K562 (cell line): ENCODE results near the gene HIF1A. TPM values are rescaled to one million over a fixed set of nuclear protein-coding genes. Genes with fewer than 3 reads are reported as not detected.

ENCODE experiments used
- ATF1 ChIP-seq, 2 experiments: fragments of 450-650 bp in 1 of 2; IDR thresholded peaks; 2 replicates each; pipeline ENCODE4 v1.6.1; 2016; ENCODE audit warnings: missing compliant biosample characterization in 1 of 2, missing genetic modification characterization in 1 of 2
- CHCHD3 ChIP-seq: fragments of 250-450 bp; sonication (Bioruptor Pico); IDR thresholded peaks from 2 replicates; pipeline ENCODE4 v2.1.2; 2022; ENCODE audit warnings: mild to moderate bottlenecking
- CREB1 ChIP-seq, 2 experiments: sonication (generic) in 1 of 2; formaldehyde crosslinking in 1 of 2; IDR thresholded peaks; 2 replicates each; pipeline versions ENCODE4 v1.6.1 to v1.8.0; 2012 to 2022; ENCODE audit warnings: inconsistent platforms in 1 of 2, mild to moderate bottlenecking in 1 of 2, missing genetic modification reagents in 1 of 2, moderate library complexity in 1 of 2
- FOXP1 ChIP-seq: sonication (generic); formaldehyde crosslinking; IDR thresholded peaks from 2 replicates; pipeline ENCODE4 v1.8.0; 2022; ENCODE audit warnings: mild to moderate bottlenecking, missing genetic modification reagents
- HDAC1 ChIP-seq, 2 experiments: fragments of 450-650 bp; IDR thresholded peaks; 2 replicates each; pipeline ENCODE4 v1.6.1; 2016 to 2017; ENCODE audit warnings: inconsistent platforms in 1 of 2, mild to moderate bottlenecking in 1 of 2, moderate library complexity in 1 of 2
- NCOR1 ChIP-seq: fragments of 450-650 bp; IDR thresholded peaks from 2 replicates; pipeline ENCODE4 v1.6.1; 2016; ENCODE audit warnings: mild to moderate bottlenecking, moderate library complexity
- NR4A1 ChIP-seq, 2 experiments: fragments of 250-450 bp in 1 of 2; fragments of 450-650 bp in 1 of 2; sonication (Bioruptor Pico) in 1 of 2; IDR thresholded peaks; 2 replicates each; pipeline versions ENCODE4 v1.4.0 to v1.6.1; 2016 to 2020; ENCODE audit warnings: mild to moderate bottlenecking in 2 of 2, missing compliant biosample characterization in 1 of 2, missing genetic modification characterization in 1 of 2, moderate library complexity in 1 of 2
- RAD51 ChIP-seq: fragments of 450-650 bp; IDR thresholded peaks from 2 replicates; pipeline ENCODE4 v1.7.1; 2016; ENCODE audit warnings: low read depth, mild to moderate bottlenecking, borderline replicate concordance
- SOX6 ChIP-seq: fragments of 450-650 bp; IDR thresholded peaks from 2 replicates; pipeline ENCODE4 v1.6.1; 2014; ENCODE audit warnings: mild to moderate bottlenecking
- SREBF1 ChIP-seq: fragments of 150-350 bp; IDR thresholded peaks from 2 replicates; pipeline ENCODE4 v1.6.1; 2014; ENCODE audit warnings: antibody characterized with exemption, low read depth, low read length, borderline replicate concordance
- SRSF9 ChIP-seq: fragments of 200-400 bp; formaldehyde crosslinking; IDR thresholded peaks from 2 replicates; pipeline ENCODE4 v1.6.1; 2017; ENCODE audit warnings: low read depth, low read length, borderline replicate concordance
- TFE3 ChIP-seq: fragments of 450-650 bp; formaldehyde crosslinking; IDR thresholded peaks from 2 replicates; pipeline ENCODE4 v1.4.0; 2020; ENCODE audit warnings: mild to moderate bottlenecking, mixed read lengths
- TOE1 ChIP-seq, 2 experiments: fragments of 450-650 bp in 1 of 2; sonication (generic) in 1 of 2; formaldehyde crosslinking in 1 of 2; IDR thresholded peaks; 2 replicates each; pipeline versions ENCODE4 v1.7.1 to v1.8.0; 2016 to 2022; ENCODE audit warnings: borderline replicate concordance in 2 of 2, mild to moderate bottlenecking in 2 of 2, antibody characterized with exemption in 1 of 2, inconsistent platforms in 1 of 2, low read depth in 1 of 2, missing genetic modification reagents in 1 of 2, moderate library complexity in 1 of 2
- ZNF512 ChIP-seq: IDR thresholded peaks from 2 replicates; pipeline ENCODE4 v1.6.1; 2016; ENCODE audit warnings: missing genetic modification characterization, missing compliant biosample characterization
- ZNF766 ChIP-seq: fragments of 200-800 bp; sonication (Bioruptor generic); conservative IDR thresholded peaks from 2 replicates; pipeline ENCODE4 v1.6.1; 2016; ENCODE audit warnings: missing genetic modification characterization, missing compliant biosample characterization
- polyA plus RNA-seq, 8 experiments: library from polyadenylated mRNA; depleted of rRNA in 4 of 8; stranded (reverse) in 5 of 8; unstranded in 3 of 8; fragments of >200 nt; fragmentation: Nextera tagmentation in 2 of 8; fragmentation: Illumina TruSeq in 1 of 8; extraction: Ambion mirVana in 2 of 8; extraction: Trizol in 1 of 8; gene quantifications; 2 replicates each; pipeline versions ENCODE4 v1.2.1 to v1.2.3, GENCODE V29; 2011 to 2014; ENCODE audit warnings: inconsistent platforms in 1 of 8, missing spikeins in 1 of 8
- total RNA-seq, 7 experiments: library from RNA; depleted of rRNA in 6 of 7; stranded (reverse); fragments of >200 nt in 6 of 7; fragmentation: Illumina TruSeq in 2 of 7; extraction: Trizol in 2 of 7; gene quantifications; 2 replicates each; pipeline versions ENCODE4 v1.2.1 to v1.2.3, GENCODE V29; 2011 to 2021; ENCODE audit warnings: low replicate concordance in 1 of 7
- TF ChIP-seq, protein P1 (sequence below), 2 experiments: IDR thresholded peaks; 2 replicates each; pipeline ENCODE4 v1.6.1; 2011; ENCODE audit warnings: borderline replicate concordance in 1 of 2, control low read depth in 1 of 2, low read depth in 1 of 2, low read length in 1 of 2, mild to moderate bottlenecking in 1 of 2, mixed read lengths in 1 of 2, moderate library complexity in 1 of 2; ENCODE audit not compliant: insufficient read depth in 1 of 2, insufficient read length in 1 of 2, poor library complexity in 1 of 2, severe bottlenecking in 1 of 2; ENCODE audit errors: extremely low read depth in 1 of 2

HIF1A gene
- total and polyA plus RNA-seq, 9 of the 15 experiments (the other 6 are each of a cell fraction or from before 2014, with no cell fraction given), result 5.9 to 35.3 (median 24.2) TPM

DNA sequence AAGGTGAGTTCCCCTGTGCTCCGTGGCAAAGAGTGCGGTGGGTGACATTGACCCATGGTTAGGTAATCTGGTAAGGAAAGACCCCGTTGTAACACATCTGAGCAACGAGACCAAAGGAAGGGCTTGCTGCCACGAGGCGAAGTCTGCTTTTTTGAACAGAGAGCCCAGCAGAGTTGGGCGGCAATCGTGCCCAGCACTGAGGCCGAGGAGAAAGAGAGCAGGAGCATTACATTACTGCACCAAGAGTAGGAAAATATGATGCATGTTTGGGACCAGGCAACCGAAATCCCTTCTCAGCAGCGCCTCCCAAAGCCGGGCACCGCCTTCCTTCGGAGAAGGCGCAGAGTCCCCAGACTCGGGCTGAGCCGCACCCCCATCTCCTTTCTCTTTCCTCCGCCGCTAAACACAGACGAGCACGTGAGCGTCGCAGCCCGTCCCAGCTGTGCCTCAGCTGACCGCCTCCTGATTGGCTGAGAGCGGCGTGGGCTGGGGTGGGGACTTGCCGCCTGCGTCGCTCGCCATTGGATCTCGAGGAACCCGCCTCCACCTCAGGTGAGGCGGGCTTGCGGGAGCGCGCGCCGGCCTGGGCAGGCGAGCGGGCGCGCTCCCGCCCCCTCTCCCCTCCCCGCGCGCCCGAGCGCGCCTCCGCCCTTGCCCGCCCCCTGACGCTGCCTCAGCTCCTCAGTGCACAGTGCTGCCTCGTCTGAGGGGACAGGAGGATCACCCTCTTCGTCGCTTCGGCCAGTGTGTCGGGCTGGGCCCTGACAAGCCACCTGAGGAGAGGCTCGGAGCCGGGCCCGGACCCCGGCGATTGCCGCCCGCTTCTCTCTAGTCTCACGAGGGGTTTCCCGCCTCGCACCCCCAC lies at the start of gene HIF1A (continued):
- TF ChIP-seq ZNF512 (tag) (no peak), ATF1 (CRISPR knock-in tag; IDR thresholded peaks at IDR 0.05) (no peak), ATF1 (tag; IDR thresholded peaks at IDR 0.05) (peak; percentile 52; the same call in 1 of the 2 replicates), FOXP1 (CRISPR knock-in tag) (0 out of 2 replicates have a peak, but pooled peaks have one; percentile 41), SREBF1 (peak; percentile 92), TFE3 (CRISPR knock-in tag) (peak; percentile 23; the same call in 1 of the 2 replicates), RAD51 (peak; percentile 83), NR4A1 (CRISPR knock-in tag; IDR thresholded peaks at IDR 0.05) (no peak), NR4A1 (tag; IDR thresholded peaks at IDR 0.05) (no peak), SOX6 (peak; percentile 90), TOE1 (IDR thresholded peaks at IDR 0.05; ENCODE audit: borderline replicate concordance) (peak; percentile 47; the same call in 1 of the 2 replicates), TOE1 (CRISPR knock-in tag; IDR thresholded peaks at IDR 0.05; ENCODE audit: borderline replicate concordance, low read depth) (no peak), CREB1 (IDR thresholded peaks at IDR 0.05) (no peak), CREB1 (CRISPR knock-in tag; IDR thresholded peaks at IDR 0.05) (peak; percentile 42; the same call in 1 of the 2 replicates), NCOR1 (peak; percentile 67), SRSF9 (no peak), CHCHD3 (0 out of 2 replicates have a peak, but pooled peaks have one; percentile 21), ZNF766 (CRISPR knock-in tag) (peak; percentile 70; the same call in 1 of the 2 replicates), HDAC1 (IDR thresholded peaks at IDR 0.05) (peak in 1 of 2 experiments; percentile 93; a peak in 2 of 4 replicates)
- TF ChIP-seq, protein P1, sequence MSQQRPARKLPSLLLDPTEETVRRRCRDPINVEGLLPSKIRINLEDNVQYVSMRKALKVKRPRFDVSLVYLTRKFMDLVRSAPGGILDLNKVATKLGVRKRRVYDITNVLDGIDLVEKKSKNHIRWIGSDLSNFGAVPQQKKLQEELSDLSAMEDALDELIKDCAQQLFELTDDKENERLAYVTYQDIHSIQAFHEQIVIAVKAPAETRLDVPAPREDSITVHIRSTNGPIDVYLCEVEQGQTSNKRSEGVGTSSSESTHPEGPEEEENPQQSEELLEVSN (IDR thresholded peaks at IDR 0.05; ENCODE audit: borderline replicate concordance in 1 of 2, extremely low read depth in 1 of 2, insufficient read depth in 1 of 2, insufficient read length in 1 of 2, low read depth in 1 of 2, low read length in 1 of 2, poor library complexity in 1 of 2, severe bottlenecking in 1 of 2), result peak; percentile 73 to 77
